HepG2 (cell line): Measurements from ENCODE around the gene MFSD11.
"Not testable (repeated sequence)": the region's sequence is repeated elsewhere in the genome, so short reads cannot be mapped to it uniquely, and the experiment has no call there.

Experiments used
- CREM ChIP-seq, 2 experiments: sonication (generic) in 1 of 2; formaldehyde crosslinking in 1 of 2; IDR thresholded peaks; 2 replicates each; pipeline versions ENCODE4 v1.4.0 to v1.6.1; 2016 to 2020; ENCODE audit warnings: antibody characterized with exemption in 1 of 2, mild to moderate bottlenecking in 1 of 2, missing genetic modification reagents in 1 of 2
- CTCF ChIP-seq: sonication (generic); formaldehyde crosslinking; IDR thresholded peaks from 2 replicates; pipeline ENCODE4 v1.5.0; 2020; ENCODE audit warnings: mild to moderate bottlenecking, missing genetic modification reagents, moderate library complexity
- EZH2 ChIP-seq: conservative IDR thresholded peaks from 2 replicates; pipeline ENCODE4 v1.6.1; 2012; ENCODE audit warnings: mild to moderate bottlenecking, low read depth, low read length, moderate library complexity
- FOSL2 ChIP-seq: sonication (generic); formaldehyde crosslinking; IDR thresholded peaks from 2 replicates; pipeline ENCODE4 v1.4.0; 2020; ENCODE audit warnings: missing genetic modification reagents
- FOXK2 ChIP-seq: fragments of 450-650 bp; IDR thresholded peaks from 2 replicates; pipeline ENCODE4 v1.6.1; 2016
- RFX5 ChIP-seq: IDR thresholded peaks from 2 replicates; pipeline ENCODE4 v1.6.1; 2011; ENCODE audit warnings: low read depth, low read length, improper control_type of control experiment
- SMAD3 ChIP-seq: sonication (generic); formaldehyde crosslinking; IDR thresholded peaks from 2 replicates; pipeline ENCODE4 v1.4.0; 2020; ENCODE audit warnings: missing genetic modification reagents
- ZBTB10 ChIP-seq: sonication (generic); formaldehyde crosslinking; IDR thresholded peaks from 2 replicates; pipeline ENCODE4 v1.4.0; 2020; ENCODE audit warnings: missing genetic modification reagents, borderline replicate concordance
- ZNF619 ChIP-seq: sonication (generic); formaldehyde crosslinking; IDR thresholded peaks from 2 replicates; pipeline ENCODE4 v1.4.0; 2020; ENCODE audit warnings: mild to moderate bottlenecking, missing genetic modification reagents
- TF ChIP-seq, protein P1 (sequence below): sonication (generic); formaldehyde crosslinking; IDR thresholded peaks from 2 replicates; pipeline ENCODE4 v1.9.0; 2021; ENCODE audit warnings: missing genetic modification reagents, borderline replicate concordance

DNA sequence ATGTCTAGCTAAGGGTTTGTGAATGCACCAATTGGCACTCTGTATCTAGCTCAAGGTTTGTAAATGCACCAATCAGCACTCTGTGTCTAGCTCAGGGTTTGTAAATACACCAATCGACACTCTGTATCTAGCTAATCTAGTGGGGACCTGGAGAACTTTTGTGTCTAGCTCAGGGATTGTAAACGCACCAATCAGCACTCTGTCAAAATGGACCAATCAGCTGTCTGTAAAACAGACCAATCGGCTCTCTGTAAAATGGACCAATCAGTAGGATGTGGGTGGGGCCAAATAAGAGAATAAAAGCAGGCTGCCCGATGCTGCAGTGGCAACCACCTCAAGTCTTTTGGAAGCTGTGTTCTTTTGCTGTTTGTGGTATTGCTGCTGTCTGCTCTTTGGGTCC, 68.8 kb downstream of the MFSD11 start:
- TF ChIP-seq ZNF619; CTCF (CRISPR knock-in tag); FOSL2 (CRISPR knock-in tag); EZH2; CREM (IDR thresholded peaks at IDR 0.05); CREM (CRISPR knock-in tag; IDR thresholded peaks at IDR 0.05); RFX5; SMAD3 (CRISPR knock-in tag); ZBTB10 (CRISPR knock-in tag); FOXK2: not testable (repeated sequence)
- TF ChIP-seq, protein P1, sequence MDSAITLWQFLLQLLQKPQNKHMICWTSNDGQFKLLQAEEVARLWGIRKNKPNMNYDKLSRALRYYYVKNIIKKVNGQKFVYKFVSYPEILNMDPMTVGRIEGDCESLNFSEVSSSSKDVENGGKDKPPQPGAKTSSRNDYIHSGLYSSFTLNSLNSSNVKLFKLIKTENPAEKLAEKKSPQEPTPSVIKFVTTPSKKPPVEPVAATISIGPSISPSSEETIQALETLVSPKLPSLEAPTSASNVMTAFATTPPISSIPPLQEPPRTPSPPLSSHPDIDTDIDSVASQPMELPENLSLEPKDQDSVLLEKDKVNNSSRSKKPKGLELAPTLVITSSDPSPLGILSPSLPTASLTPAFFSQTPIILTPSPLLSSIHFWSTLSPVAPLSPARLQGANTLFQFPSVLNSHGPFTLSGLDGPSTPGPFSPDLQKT (CRISPR knock-in tag): not testable (repeated sequence)
